IMR-90 (cell line): ENCODE results near the gene SLC4A3. TPM values are rescaled to one million over a fixed set of nuclear protein-coding genes. Genes with fewer than 3 reads are reported as not detected.

Experiments used
- microRNA-seq, 2 experiments: library from miRNA; stranded (forward) in 1 of 2; unstranded in 1 of 2; fragments of 10-50 nt in 1 of 2; fragments of <30 nt in 1 of 2; gene quantifications in 1 of 2; microRNA quantifications in 1 of 2; one replicate each; pipeline versions ENCODE3 to v1.1.0; 2013 to 2020; ENCODE audit not compliant: insufficient read depth in 1 of 2, insufficient read length in 1 of 2, unreplicated experiment in 1 of 2
- polyA plus RNA-seq, 3 experiments: library from polyadenylated mRNA; depleted of rRNA; stranded (reverse); fragments of >200 nt; gene quantifications; 2 replicates each; pipeline ENCODE4 v1.2.3, GENCODE V29; 2012; ENCODE audit warnings: low replicate concordance in 1 of 3
- small RNA-seq, 5 experiments: library from RNA; depleted of rRNA; stranded (forward); fragments of <200 nt; gene quantifications; one replicate each; pipeline ENCODE3, GENCODE V24; 2012
- total RNA-seq: library from RNA; depleted of rRNA; stranded (reverse); fragments of >200 nt; gene quantifications from 2 replicates; pipeline ENCODE4 v1.2.3, GENCODE V29; 2012; rRNA removed

SLC4A3 gene
- total and polyA plus RNA-seq, 2 of the 4 experiments (the other 2 are of a cell fraction): 0.90 to 6.1 TPM

Small RNAs within 50 kb of the gene (microRNA-seq; reads per million reads assigned to microRNA genes)
- not detected for gene RN7SKP213 (ENCODE audit: insufficient read depth, insufficient read length)

Small RNAs within 50 kb of the gene (small RNA-seq; reads per million reads assigned to genes)
- gene RN7SKP213: 0 reads per million in 5 experiments

Other genes with a start within 250 kb of the SLC4A3 start
- 74.7 and 89.4 TPM in 2 replicates for gene DNPEP, start 239.7 kb upstream of the SLC4A3 start, total RNA-seq
- gene DNPEP, start 239.7 kb upstream of the SLC4A3 start, polyA plus RNA-seq (2012; rRNA removed): 74.2 and 75.1 TPM in 2 replicates
- gene DES, start 209.3 kb upstream of the SLC4A3 start, total RNA-seq: 3.3 and 4.3 TPM in 2 replicates
- gene DES, start 209.3 kb upstream of the SLC4A3 start, polyA plus RNA-seq (2012; rRNA removed): 4.0 and 4.9 TPM in 2 replicates
- gene SPEG, start 192.8 kb upstream of the SLC4A3 start, total RNA-seq: 6.8 and 7.8 TPM in 2 replicates
- gene SPEG, start 192.8 kb upstream of the SLC4A3 start, polyA plus RNA-seq (2012; rRNA removed): 81.6 and 109 TPM in 2 replicates
- 93.0 and 103 TPM in 2 replicates for gene GMPPA, start 128.7 kb upstream of the SLC4A3 start, total RNA-seq
- gene GMPPA, start 128.7 kb upstream of the SLC4A3 start, polyA plus RNA-seq (2012; rRNA removed): 124 and 134 TPM in 2 replicates
- not detected in 2 replicates for gene ASIC4, start 113.1 kb upstream of the SLC4A3 start, total RNA-seq
- gene ASIC4, start 113.1 kb upstream of the SLC4A3 start, polyA plus RNA-seq (2012; rRNA removed): 0.10 TPM in 1 of 2 replicates, not detected in the other
- gene CHPF, start 83.8 kb upstream of the SLC4A3 start, total RNA-seq: 24.0 and 27.2 TPM in 2 replicates
- gene CHPF, start 83.8 kb upstream of the SLC4A3 start, polyA plus RNA-seq (2012; rRNA removed): 115 and 147 TPM in 2 replicates
- under 0.01 and 0.18 TPM in 2 replicates for gene TMEM198, start 83.6 kb upstream of the SLC4A3 start, total RNA-seq
- 2.2 and 3.0 TPM in 2 replicates for gene TMEM198, start 83.6 kb upstream of the SLC4A3 start, polyA plus RNA-seq (2012; rRNA removed)
- 21.4 and 21.5 TPM in 2 replicates for gene OBSL1, start 56.1 kb upstream of the SLC4A3 start, total RNA-seq
- 51.2 and 51.8 TPM in 2 replicates for gene OBSL1, start 56.1 kb upstream of the SLC4A3 start, polyA plus RNA-seq (2012; rRNA removed)
- gene INHA, start 55.3 kb upstream of the SLC4A3 start, total RNA-seq: not detected in 2 replicates
- 0.80 and 0.96 TPM in 2 replicates for gene INHA, start 55.3 kb upstream of the SLC4A3 start, polyA plus RNA-seq (2012; rRNA removed)
- 6.7 and 19.7 TPM in 2 replicates for gene STK11IP, start 29.8 kb upstream of the SLC4A3 start, total RNA-seq
- gene STK11IP, start 29.8 kb upstream of the SLC4A3 start, polyA plus RNA-seq (2012; rRNA removed): 14.5 and 22.4 TPM in 2 replicates